ENCODE results near the gene CALM3. TPM values are rescaled to one million over a fixed set of nuclear protein-coding genes. Genes with fewer than 3 reads are reported as not detected.
"Not testable (repeated sequence)": the region's sequence is repeated elsewhere in the genome, so short reads cannot be mapped to it uniquely, and the experiment has no call there.

CALM3 gene
- total RNA-seq, 1 donor from 2014 or later = 181 TPM

GRCh38 chr19:46622118-46622446 is 21.0 kb downstream of the CALM3 start:
- H3K4me3 ChIP-seq (ENCODE audit: low read depth, low read length) = no peak overlapping the region
- TF ChIP-seq CTCF (conservative IDR thresholded peaks at IDR 0.05; ENCODE audit: low read depth, low read length) = no peak
- no peak for DNase-seq (ENCODE audit: low read depth)

- DNase-seq (ENCODE audit: low read depth) = no peak
- no peak overlapping the region for H3K4me3 ChIP-seq (ENCODE audit: low read depth, low read length)
- no peak for TF ChIP-seq CTCF (conservative IDR thresholded peaks at IDR 0.05; ENCODE audit: low read depth, low read length)
Measured at GRCh38 chr19:46623915-46624502, 22.9 kb downstream of the CALM3 start.

- no peak for DNase-seq (ENCODE audit: low read depth)
- no peak for TF ChIP-seq CTCF (conservative IDR thresholded peaks at IDR 0.05; ENCODE audit: low read depth, low read length)
- no peak within 1 kb of the TSS for H3K4me3 ChIP-seq (ENCODE audit: low read depth, low read length)
Measured at GRCh38 chr19:46624958-46625661, 24.0 kb downstream of the CALM3 start, which contains the start of gene PTGIR. Gene PTGIR (minus strand): TSS chr19:46625089. CDS start chr19:46624225, 864 bp downstream.

GRCh38 chr19:46625731-46626130 is 24.6 kb downstream of the CALM3 start:
- TF ChIP-seq CTCF (conservative IDR thresholded peaks at IDR 0.05; ENCODE audit: low read depth, low read length) = no peak
- no peak overlapping the region for H3K4me3 ChIP-seq (ENCODE audit: low read depth, low read length)
- DNase-seq (ENCODE audit: low read depth) = no peak

- TF ChIP-seq CTCF (conservative IDR thresholded peaks at IDR 0.05; ENCODE audit: low read depth, low read length) = no peak
- DNase-seq (ENCODE audit: low read depth) = no peak
- no peak overlapping the region for H3K4me3 ChIP-seq (ENCODE audit: low read depth, low read length)
Measured at GRCh38 chr19:46626446-46626845, 25.3 kb downstream of the CALM3 start.

- DNase-seq (ENCODE audit: low read depth) = not testable (repeated sequence)
Measured at GRCh38 chr19:46628970-46629369, 27.8 kb downstream of the CALM3 start.

GRCh38 chr19:46629546-46630025 is 28.5 kb downstream of the CALM3 start:
- TF ChIP-seq CTCF (conservative IDR thresholded peaks at IDR 0.05; ENCODE audit: low read depth, low read length) = no peak
- H3K4me3 ChIP-seq (ENCODE audit: low read depth, low read length) = no peak overlapping the region
- no peak for DNase-seq (ENCODE audit: low read depth)

More at GRCh38 chr19:46628970-46629369, 27.8 kb downstream of the CALM3 start:
- not testable (repeated sequence) for H3K4me3 ChIP-seq (ENCODE audit: low read depth, low read length)
